AG04450 (cell line): ENCODE results near the gene WFDC8. TPM values are rescaled to one million over a fixed set of nuclear protein-coding genes. Genes with fewer than 3 reads are reported as not detected.
"Not testable (repeated sequence)": the region's sequence is repeated elsewhere in the genome, so short reads cannot be mapped to it uniquely, and the experiment has no call there.

ENCODE experiments used
- CTCF ChIA-PET: fragments of 300-600, 350-600 bp; formaldehyde crosslinking; extraction: SDS; loops from one replicate; lab custom pipeline; 2022; ENCODE audit warnings: antibody characterized with exemption, inconsistent platforms; lab: Charles Lee
- POLR2A ChIA-PET: fragments of 350-600 bp; formaldehyde crosslinking; extraction: SDS; loops from one replicate; lab custom pipeline; 2021; ENCODE audit warnings: antibody characterized with exemption, inconsistent platforms; lab: Yijun Ruan, JAX
- DNase-seq: peaks from one replicate; pipeline ENCODE4 v3.0.0-alpha.2; 2011; ENCODE audit warnings: low read depth, low spot score
- H3K27ac ChIP-seq: one replicate; pipeline ENCODE4 v1.5.1; 2012; ENCODE audit warnings: low read depth, low read length, control low read depth
- H3K27me3 ChIP-seq: one replicate; pipeline ENCODE4 v1.6.0; 2012; ENCODE audit warnings: low read length; ENCODE audit not compliant: control insufficient read depth, insufficient read depth
- H3K4me3 ChIP-seq: 2 replicates; pipeline ENCODE4 v1.5.1; 2011; ENCODE audit warnings: mild to moderate bottlenecking, low read depth, low read length, control low read depth
- H3K9me3 ChIP-seq: 2 replicates; pipeline ENCODE4 v1.5.1; 2012; ENCODE audit warnings: low read length; ENCODE audit not compliant: control insufficient read depth, insufficient read depth
- CTCF ChIP-seq: IDR thresholded peaks from 2 replicates; pipeline ENCODE4 v1.5.1; 2011; ENCODE audit warnings: low read depth, low read length, control low read depth, inconsistent platforms
- polyA plus RNA-seq: library from polyadenylated mRNA; depleted of rRNA; stranded (reverse); fragments of >200 nt; gene quantifications from 2 replicates; pipeline ENCODE4 v1.2.3, GENCODE V29; 2011

WFDC8 gene
- polyA plus RNA-seq, 1 experiment, result not detected

GRCh38 chr20:45578231-45578630 is 853 bp downstream of the WFDC8 start:
- Histone ChIP-seq H3K9me3 (no peaks in the 10 kb centered on the region), H3K4me3 (no peak overlapping the region), H3K27me3 (peaks cover 2% of the 10 kb centered on the region), H3K27ac (no peak overlapping the region)
- DNase-seq, result no peak
- no peak for TF ChIP-seq CTCF
- ChIA-PET CTCF (interaction anchor here (0.5 kb wide), 1 partner anchor 208 kb away, joined by 6 read pairs; no protein-coding TSS in a partner anchor), POLR2A (no interaction called here)

GRCh38 chr20:45576995-45577394 is 2.1 kb downstream of the WFDC8 start:
- no peak overlapping the region for H3K27ac ChIP-seq
- no peaks in the 10 kb centered on the region for H3K9me3 ChIP-seq
- H3K27me3 ChIP-seq, result peaks cover 2% of the 10 kb centered on the region
- CTCF ChIA-PET, result interaction anchor here (0.6 kb wide), 1 partner anchor 257 kb away, joined by 5 read pairs; no protein-coding TSS in a partner anchor
- no peak for DNase-seq
- POLR2A ChIA-PET, result no interaction called here
- no peak for TF ChIP-seq CTCF
- H3K4me3 ChIP-seq, result no peak overlapping the region

GRCh38 chr20:45575931-45576330 is 3.2 kb downstream of the WFDC8 start:
- no peak for TF ChIP-seq CTCF
- ChIA-PET CTCF (no interaction called here), POLR2A (no interaction called here)
- Histone ChIP-seq H3K4me3 (no peak overlapping the region), H3K9me3 (no peaks in the 10 kb centered on the region), H3K27ac (no peak overlapping the region), H3K27me3 (no peaks in the 10 kb centered on the region)
- DNase-seq, result no peak

- CTCF ChIA-PET, POLR2A ChIA-PET, H3K4me3 ChIP-seq, H3K9me3 ChIP-seq, H3K27ac ChIP-seq, DNase-seq, H3K27me3 ChIP-seq: not testable (repeated sequence)
These were observed 9.4 kb downstream of the WFDC8 start for GRCh38 chr20:45569650-45570049.

- ChIA-PET POLR2A (no interaction called here), CTCF (no interaction called here)
These were observed 14.3 kb downstream of the WFDC8 start for GRCh38 chr20:45564760-45565276.

More at GRCh38 chr20:45564760-45565276, 14.3 kb downstream of the WFDC8 start:
- Histone ChIP-seq H3K27me3 (no peaks in the 10 kb centered on the region), H3K4me3 (no peak overlapping the region), H3K9me3 (no peaks in the 10 kb centered on the region), H3K27ac (no peak overlapping the region)
- DNase-seq, result no peak
- no peak for TF ChIP-seq CTCF
